Medulla oblongata (tissue), 1 donor: Measurements from ENCODE around the gene SERPINA5.
"Not testable (repeated sequence)": the region's sequence is repeated elsewhere in the genome, so short reads cannot be mapped to it uniquely, and the experiment has no call there.

Source experiments
- DNase-seq: peaks from one replicate; pipeline ENCODE4 v3.0.0-alpha.2; 2015; ENCODE audit errors: extremely low spot score

The SERPINA5 gene

DNA sequence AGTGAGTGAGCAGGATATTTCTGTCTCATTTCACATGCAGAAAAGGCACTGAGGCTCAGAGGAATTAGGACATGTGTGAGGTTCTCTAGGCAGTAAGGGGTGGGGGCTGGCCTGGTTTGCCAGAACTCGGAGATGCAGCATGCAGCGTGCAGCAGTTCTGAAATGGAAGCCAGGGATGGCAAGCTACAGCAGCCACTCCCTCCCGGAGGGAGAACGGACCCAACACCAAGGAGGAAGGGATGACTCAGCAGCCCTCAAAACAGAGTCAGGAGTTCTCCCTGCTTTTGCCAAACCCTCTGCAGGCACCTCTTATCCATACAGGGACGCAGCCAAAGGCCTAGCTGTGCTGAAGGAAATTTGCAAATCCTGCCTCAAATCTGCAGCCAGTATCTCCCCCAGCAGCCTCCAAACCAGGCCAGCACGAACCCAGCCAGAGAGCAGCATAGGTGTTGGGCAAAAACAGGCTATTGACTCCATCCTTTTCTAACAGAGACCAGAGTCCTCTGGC is 20.7 kb downstream of the SERPINA5 start:
- DNase-seq, result peak; percentile 69

- DNase-seq, result no peak
These were observed 21.5 kb downstream of the SERPINA5 start for GRCh38 chr14:94602722-94603121.

DNA sequence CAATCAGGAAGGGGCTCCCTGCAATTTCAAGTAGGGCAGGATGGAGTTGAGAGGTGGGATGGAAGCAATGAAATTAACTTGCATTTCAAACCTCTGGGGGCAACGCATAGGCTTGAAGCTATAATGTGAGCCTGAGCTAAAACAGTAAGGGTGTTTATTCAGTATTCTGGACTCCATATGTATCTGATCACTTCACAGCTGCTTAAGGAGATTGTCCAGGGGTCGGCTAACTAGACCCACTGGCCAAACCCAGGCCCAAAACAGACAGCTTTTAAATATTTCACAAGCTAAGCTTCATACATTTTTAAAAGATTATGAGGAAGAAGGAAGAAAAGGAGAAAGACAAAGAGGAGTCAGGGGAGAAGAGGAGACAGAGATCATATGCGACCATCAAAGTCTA is 24.1 kb downstream of the SERPINA5 start:
- no peak for DNase-seq

GRCh38 chr14:94608966-94609365 is 27.7 kb downstream of the SERPINA5 start:
- not testable (repeated sequence) for DNase-seq

- no peak for DNase-seq
These were observed 30.0 kb downstream of the SERPINA5 start for GRCh38 chr14:94611179-94611578.

- DNase-seq, result peak; percentile 24
These were observed 30.9 kb downstream of the SERPINA5 start, which contains the start of gene SERPINA3 for GRCh38 chr14:94612174-94612573. SERPINA3 (plus strand) TSS chr14:94612391; CDS start chr14:94614442, 2,051 bp downstream.

GRCh38 chr14:94612580-94613554 is 31.6 kb downstream of the SERPINA5 start:
- no peak for DNase-seq

DNA sequence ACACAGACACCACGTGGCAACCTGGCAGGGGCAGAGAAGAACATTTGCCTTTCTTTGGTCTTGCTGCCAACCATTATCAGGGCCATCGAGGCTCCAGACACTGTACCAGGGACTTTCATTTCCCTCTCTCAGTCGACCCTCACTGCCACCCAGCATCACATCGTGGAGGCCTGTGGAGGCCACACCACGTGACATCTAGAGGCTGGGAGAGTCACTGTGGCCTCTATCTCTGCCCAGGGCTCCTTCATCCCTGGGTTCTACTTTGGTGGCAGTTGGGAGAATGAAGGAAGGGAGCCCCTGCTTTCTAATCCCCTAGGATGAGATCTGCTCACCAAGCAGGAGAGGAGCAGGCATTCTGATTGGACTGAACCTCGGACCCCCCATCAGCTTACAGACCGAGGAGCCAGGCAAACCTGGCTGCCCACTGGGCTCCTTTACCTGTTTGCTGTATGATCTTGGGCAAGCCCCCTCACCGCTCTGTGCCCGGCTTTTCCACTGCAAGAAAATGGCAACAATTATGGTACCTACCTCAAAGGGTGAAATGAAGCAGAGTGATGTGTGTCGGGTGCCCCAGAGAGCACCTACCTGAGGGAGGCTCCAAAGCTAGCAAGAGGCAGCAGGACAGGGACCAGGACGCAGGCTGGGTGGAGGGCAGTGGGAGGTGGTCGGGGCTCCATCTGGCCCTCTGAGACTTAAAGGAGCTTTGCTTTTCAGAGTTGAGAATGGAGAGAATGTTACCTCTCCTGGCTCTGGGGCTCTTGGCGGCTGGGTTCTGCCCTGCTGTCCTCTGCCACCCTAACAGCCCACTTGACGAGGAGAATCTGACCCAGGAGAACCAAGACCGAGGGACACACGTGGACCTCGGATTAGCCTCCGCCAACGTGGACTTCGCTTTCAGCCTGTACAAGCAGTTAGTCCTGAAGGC is 32.8 kb downstream of the SERPINA5 start:
- no peak for DNase-seq

GRCh38 chr14:94614802-94615201 is 33.6 kb downstream of the SERPINA5 start:
- DNase-seq, result no peak

GRCh38 chr14:94615254-94615653 is 34.0 kb downstream of the SERPINA5 start:
- DNase-seq, result no peak

DNA sequence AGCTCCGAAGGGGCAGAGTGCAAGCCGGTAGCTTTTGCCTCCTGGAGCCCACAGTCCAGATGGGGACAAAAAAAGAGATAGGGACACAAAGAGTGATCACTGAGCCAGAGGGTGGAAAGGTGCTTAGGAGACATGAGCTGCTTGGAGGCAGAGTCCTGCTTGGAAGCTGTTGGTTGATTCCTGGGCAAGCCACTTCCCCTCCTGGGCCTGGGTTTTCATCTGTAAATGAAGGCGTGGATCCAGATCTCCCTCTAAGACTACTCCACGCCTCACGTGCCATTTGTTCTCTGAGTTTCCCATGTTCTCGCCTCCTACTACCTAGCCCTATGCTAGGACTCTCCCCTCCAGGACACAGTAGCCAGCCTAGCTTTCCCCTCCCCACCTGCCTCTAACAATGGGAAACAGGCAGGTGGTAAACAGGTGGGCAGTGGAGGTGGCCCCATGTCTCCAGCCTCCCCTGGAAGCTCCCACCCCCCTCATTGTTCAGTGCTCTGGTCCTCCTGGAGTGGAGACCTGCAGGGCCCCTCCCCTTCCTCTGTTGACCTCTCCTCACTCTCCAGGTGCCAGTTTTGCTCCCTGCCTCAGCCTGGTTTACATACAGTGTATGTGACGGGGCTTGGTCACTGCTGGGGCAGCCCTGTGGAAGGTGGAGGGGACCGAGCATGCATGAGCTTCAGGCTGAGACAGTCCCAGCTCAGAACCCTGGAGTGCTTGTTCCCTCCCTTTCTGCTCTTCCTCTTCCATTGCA is 34.8 kb downstream of the SERPINA5 start:
- no peak for DNase-seq

GRCh38 chr14:94617366-94617941 is 36.2 kb downstream of the SERPINA5 start:
- no peak for DNase-seq

DNA sequence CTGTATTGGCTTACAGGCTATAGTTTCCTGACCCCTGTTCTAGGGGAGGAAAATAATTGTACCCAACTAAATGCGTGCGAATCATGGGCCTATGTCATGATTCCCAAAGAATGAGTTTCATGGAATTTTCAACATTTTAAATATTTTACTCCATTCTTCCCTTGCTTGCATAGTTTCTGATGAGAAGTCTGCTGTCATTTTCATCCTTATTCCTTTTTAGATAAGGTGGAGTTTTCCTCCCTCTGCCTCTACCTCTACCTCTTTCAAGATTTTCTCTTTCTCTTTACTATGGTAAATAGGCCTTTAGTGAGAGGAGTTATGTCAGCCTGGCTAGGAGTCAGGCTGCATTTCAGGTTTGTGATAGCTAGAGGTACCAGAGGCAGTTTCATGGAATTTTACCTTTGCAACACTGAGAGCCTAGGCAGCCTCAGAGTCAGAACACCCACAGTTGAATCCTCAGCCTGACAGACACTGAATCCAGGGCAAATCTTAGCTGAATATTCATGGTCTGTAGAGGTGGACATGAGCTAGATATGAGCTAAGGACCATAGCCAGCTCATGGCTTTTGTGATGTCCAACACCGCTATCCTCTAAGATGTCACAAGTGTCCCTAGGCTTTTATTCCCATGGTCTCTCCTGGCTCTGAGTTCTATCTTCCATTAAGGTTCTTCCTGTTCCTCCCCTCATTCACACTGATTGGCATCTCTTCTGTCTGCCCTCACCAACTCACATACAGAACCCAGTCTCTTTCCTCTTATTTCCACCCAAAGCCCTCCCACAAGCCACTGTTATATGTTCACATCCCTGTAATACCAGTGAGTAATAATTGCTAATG is 37.0 kb downstream of the SERPINA5 start:
- no peak for DNase-seq

DNA sequence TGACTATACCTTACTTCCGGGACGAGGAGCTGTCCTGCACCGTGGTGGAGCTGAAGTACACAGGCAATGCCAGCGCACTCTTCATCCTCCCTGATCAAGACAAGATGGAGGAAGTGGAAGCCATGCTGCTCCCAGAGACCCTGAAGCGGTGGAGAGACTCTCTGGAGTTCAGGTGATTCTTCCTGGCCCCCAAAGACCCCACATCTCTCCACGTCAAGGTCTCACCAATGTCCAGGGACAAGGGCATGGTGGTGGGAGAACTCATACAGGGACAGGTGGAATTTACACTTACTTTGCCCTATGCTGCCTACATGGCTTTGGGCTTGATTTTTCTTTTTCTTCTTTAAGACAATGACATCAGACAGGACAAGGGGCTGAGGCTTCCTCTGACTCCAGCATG is 38.1 kb downstream of the SERPINA5 start:
- DNase-seq, result no peak

GRCh38 chr14:94620597-94620996 is 39.4 kb downstream of the SERPINA5 start:
- DNase-seq, result no peak

GRCh38 chr14:94621358-94622134 is 40.3 kb downstream of the SERPINA5 start:
- DNase-seq, result no peak

DNA sequence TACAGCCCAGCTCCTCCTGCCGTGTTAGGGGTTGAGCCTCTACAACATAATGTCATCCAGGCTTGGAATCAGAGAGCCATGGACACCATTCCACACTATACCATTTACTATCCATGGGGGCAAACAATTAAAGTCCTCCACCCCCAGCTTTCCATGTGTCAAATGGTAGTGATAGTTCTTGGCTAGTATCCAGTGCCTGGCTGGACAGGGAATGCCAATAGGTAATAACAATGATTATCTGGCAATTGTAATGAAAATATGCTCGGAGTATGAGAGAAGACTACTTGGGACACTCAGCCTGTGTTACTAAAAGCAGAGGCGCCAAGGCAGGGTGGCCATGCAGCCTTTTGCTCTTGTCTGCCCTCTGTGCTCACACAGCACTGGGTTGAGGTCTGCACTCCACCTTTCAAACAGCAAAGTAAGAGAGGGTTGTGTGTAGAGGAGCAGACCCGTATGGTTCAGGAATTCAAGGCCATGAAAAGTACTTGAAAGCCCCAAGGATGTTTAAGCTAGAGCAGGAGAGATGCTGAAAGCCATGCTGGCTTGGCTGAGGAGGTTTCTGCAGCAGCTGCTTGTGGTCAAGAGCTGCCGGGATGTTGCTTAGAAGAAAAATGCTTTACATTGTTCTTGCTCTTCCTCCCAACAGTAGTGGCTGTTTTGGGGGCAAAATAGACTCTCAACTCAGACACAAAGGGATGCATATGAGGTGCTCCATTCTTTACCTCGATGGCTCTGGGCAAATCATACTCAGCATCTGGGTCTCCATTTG is 41.6 kb downstream of the SERPINA5 start:
- DNase-seq, result no peak

- DNase-seq, result no peak
These were observed 42.2 kb downstream of the SERPINA5 start for GRCh38 chr14:94623422-94623809.
